ENCODE results near the gene ENDOU.
"Not testable (repeated sequence)": the region's sequence is repeated elsewhere in the genome, so short reads cannot be mapped to it uniquely, and the experiment has no call there.

ENDOU gene

GRCh38 chr12:47717046-47717442 lies 8.2 kb downstream of the ENDOU start:
- DNase-seq, result no peak

GRCh38 chr12:47715877-47716548 lies 9.3 kb downstream of the ENDOU start:
- no peak for DNase-seq

- DNase-seq, result peak; percentile 80 to 85
These were observed 9.9 kb downstream of the ENDOU start for GRCh38 chr12:47715393-47715876.

GRCh38 chr12:47714826-47715386 lies 10.4 kb downstream of the ENDOU start:
- no peak for DNase-seq

- no peak for DNase-seq
These were observed 13.1 kb downstream of the ENDOU start for GRCh38 chr12:47712171-47712570.

- DNase-seq, result no peak
These were observed 13.8 kb downstream of the ENDOU start for GRCh38 chr12:47711448-47711847.

GRCh38 chr12:47710278-47710677 lies 15.0 kb downstream of the ENDOU start:
- no peak for DNase-seq

- DNase-seq, result no peak
These were observed 15.6 kb downstream of the ENDOU start for GRCh38 chr12:47709671-47710070.

- no peak for DNase-seq
These were observed 16.1 kb downstream of the ENDOU start for GRCh38 chr12:47709237-47709636.

- no peak for DNase-seq
These were observed 17.3 kb downstream of the ENDOU start for GRCh38 chr12:47707905-47708543.

GRCh38 chr12:47707355-47707754 lies 17.9 kb downstream of the ENDOU start:
- no peak for DNase-seq

- DNase-seq, result peak; percentile 94 to 95
These were observed 19.5 kb downstream of the ENDOU start, which contains the start of gene RPAP3 for GRCh38 chr12:47705566-47706425. Gene RPAP3 (minus strand): TSS chr12:47706030. CDS start chr12:47702840, 3,190 bp downstream.

GRCh38 chr12:47705229-47705565 lies 20.1 kb downstream of the ENDOU start:
- no peak for DNase-seq

- no peak for DNase-seq
These were observed 20.6 kb downstream of the ENDOU start for GRCh38 chr12:47704719-47705118.

- no peak for DNase-seq
These were observed 25.0 kb downstream of the ENDOU start for GRCh38 chr12:47700263-47700662.

GRCh38 chr12:47698631-47699030 lies 26.7 kb downstream of the ENDOU start:
- DNase-seq, result no peak

GRCh38 chr12:47698055-47698454 lies 27.2 kb downstream of the ENDOU start:
- DNase-seq, result no peak

- DNase-seq, result no peak
These were observed 36.1 kb downstream of the ENDOU start for GRCh38 chr12:47689215-47689614.

- DNase-seq, result no peak
These were observed 37.7 kb downstream of the ENDOU start for GRCh38 chr12:47687636-47688035.

GRCh38 chr12:47686645-47687240 lies 38.5 kb downstream of the ENDOU start:
- peak in 1 of 2 donors; percentile 42 for DNase-seq

GRCh38 chr12:47679785-47680184 lies 45.5 kb downstream of the ENDOU start:
- DNase-seq, result no peak

- DNase-seq, result no peak
These were observed 53.2 kb downstream of the ENDOU start for GRCh38 chr12:47672068-47672467.

GRCh38 chr12:47667935-47668334 lies 57.4 kb downstream of the ENDOU start:
- not testable (repeated sequence) for DNase-seq
